CD4-positive, alpha-beta T cell treated with Interleukin-17A for 4 hours (primary cell): ENCODE data around the gene SCGB1D4.
"Not testable (repeated sequence)": the region's sequence is repeated elsewhere in the genome, so short reads cannot be mapped to it uniquely, and the experiment has no call there.

ENCODE experiments used
- DNase-seq: peaks from one replicate; pipeline ENCODE4 v3.0.0-alpha.2; 2020; ENCODE audit warnings: mixed read lengths

Gene SCGB1D4

GRCh38 chr11:62298975-62299374 lies at the start of gene SCGB1D4:
TSS of gene SCGB1D4 (minus strand) at chr11:62299075. CDS start at chr11:62299010, 65 bp downstream.
- no peak for DNase-seq

- DNase-seq, result no peak
These were observed 47.0 kb upstream of the SCGB1D4 start for GRCh38 chr11:62345861-62346260.

GRCh38 chr11:62344210-62344609 lies 45.3 kb upstream of the SCGB1D4 start:
- no peak for DNase-seq

- DNase-seq, result not testable (repeated sequence)
These were observed 44.8 kb upstream of the SCGB1D4 start for GRCh38 chr11:62343646-62344190.

- DNase-seq, result no peak
These were observed 42.7 kb upstream of the SCGB1D4 start for GRCh38 chr11:62341588-62341987.

- DNase-seq, result peak; percentile 64
These were observed 41.5 kb upstream of the SCGB1D4 start for GRCh38 chr11:62340269-62340901.

GRCh38 chr11:62338218-62338617 lies 39.3 kb upstream of the SCGB1D4 start:
- DNase-seq, result no peak

GRCh38 chr11:62337303-62338181 lies 38.7 kb upstream of the SCGB1D4 start, which contains the start of gene ASRGL1:
TSS of gene ASRGL1 (plus strand) at chr11:62337448. CDS start at chr11:62337978, 530 bp downstream.
- DNase-seq, result peak; percentile 83

- DNase-seq, result not testable (repeated sequence)
These were observed 38.1 kb upstream of the SCGB1D4 start for GRCh38 chr11:62336949-62337302.

GRCh38 chr11:62333768-62334167 lies 34.9 kb upstream of the SCGB1D4 start:
- no peak for DNase-seq

GRCh38 chr11:62331264-62331663 lies 32.4 kb upstream of the SCGB1D4 start:
- DNase-seq, result not testable (repeated sequence)

- DNase-seq, result not testable (repeated sequence)
These were observed 28.7 kb upstream of the SCGB1D4 start for GRCh38 chr11:62327541-62327940.

GRCh38 chr11:62326719-62327118 lies 27.8 kb upstream of the SCGB1D4 start:
- not testable (repeated sequence) for DNase-seq

GRCh38 chr11:62325781-62326180 lies 26.9 kb upstream of the SCGB1D4 start:
- not testable (repeated sequence) for DNase-seq

- peak; percentile 61 for DNase-seq
These were observed 26.1 kb upstream of the SCGB1D4 start for GRCh38 chr11:62324731-62325556.

- no peak for DNase-seq
These were observed 23.6 kb upstream of the SCGB1D4 start for GRCh38 chr11:62322524-62322923.

- no peak for DNase-seq
These were observed 16.6 kb upstream of the SCGB1D4 start for GRCh38 chr11:62315431-62315830.

GRCh38 chr11:62309991-62310390 lies 11.1 kb upstream of the SCGB1D4 start:
- no peak for DNase-seq

- no peak for DNase-seq
These were observed 9.1 kb upstream of the SCGB1D4 start for GRCh38 chr11:62307950-62308349.

- no peak for DNase-seq
These were observed 7.4 kb upstream of the SCGB1D4 start for GRCh38 chr11:62306227-62306626.

GRCh38 chr11:62295504-62295903 lies 3.4 kb downstream of the SCGB1D4 start:
- no peak for DNase-seq

- DNase-seq, result no peak
These were observed 18.4 kb downstream of the SCGB1D4 start for GRCh38 chr11:62280452-62280851.

- no peak for DNase-seq
These were observed 25.0 kb downstream of the SCGB1D4 start for GRCh38 chr11:62273789-62274275.
